WTC11 (cell line): ENCODE results near the gene DTX2.
"Not testable (repeated sequence)": the region's sequence is repeated elsewhere in the genome, so short reads cannot be mapped to it uniquely, and the experiment has no call there.

Source experiments
- CTCF ChIP-seq: fragments of 200-600 bp; IDR thresholded peaks from 2 replicates; pipeline ENCODE4 v1.8.0; 2022; ENCODE audit warnings: antibody characterized with exemption
- ESRRA ChIP-seq: sonication (generic); formaldehyde crosslinking; IDR thresholded peaks from 2 replicates; pipeline ENCODE4 v1.8.1; 2022; ENCODE audit warnings: mild to moderate bottlenecking, missing genetic modification reagents, borderline replicate concordance
- USF2 ChIP-seq: sonication (generic); formaldehyde crosslinking; IDR thresholded peaks from 2 replicates; pipeline ENCODE4 v1.8.1; 2023; ENCODE audit warnings: mild to moderate bottlenecking, missing genetic modification reagents, moderate library complexity

GRCh38 chr7:76473097-76473496 lies 11.6 kb downstream of the DTX2 start:
- TF ChIP-seq CTCF; ESRRA; USF2 (CRISPR knock-in tag): not testable (repeated sequence)
